Activated gamma-delta T cell treated with anti-CD3 and anti-CD28 coated beads, Interleukin-2, amount 50 U/mL, for 16 hours (primary cell): ENCODE data around the gene ABCC6.
"Not testable (repeated sequence)": the region's sequence is repeated elsewhere in the genome, so short reads cannot be mapped to it uniquely, and the experiment has no call there.

ENCODE experiments used
- DNase-seq: peaks from one replicate; pipeline ENCODE4 v3.0.0-alpha.2; 2020; ENCODE audit warnings: low read depth

ABCC6 gene

GRCh38 chr16:16112450-16113053 is 110.7 kb downstream of the ABCC6 start:
- no peak for DNase-seq

GRCh38 chr16:16111639-16112038 is 111.7 kb downstream of the ABCC6 start:
- no peak for DNase-seq

- DNase-seq: no peak
These were observed 113.2 kb downstream of the ABCC6 start for GRCh38 chr16:16110111-16110490.

- DNase-seq: no peak
These were observed 113.7 kb downstream of the ABCC6 start for GRCh38 chr16:16109453-16110110.

- no peak for DNase-seq
These were observed 114.5 kb downstream of the ABCC6 start for GRCh38 chr16:16108759-16109158.

- DNase-seq: no peak
These were observed 115.5 kb downstream of the ABCC6 start for GRCh38 chr16:16107839-16108238.

GRCh38 chr16:16106466-16106865 is 116.8 kb downstream of the ABCC6 start:
- no peak for DNase-seq

GRCh38 chr16:16105646-16106045 is 117.6 kb downstream of the ABCC6 start:
- no peak for DNase-seq

- DNase-seq: not testable (repeated sequence)
These were observed 118.5 kb downstream of the ABCC6 start for GRCh38 chr16:16104804-16105141.

- not testable (repeated sequence) for DNase-seq
These were observed 119.0 kb downstream of the ABCC6 start for GRCh38 chr16:16104132-16104803.

GRCh38 chr16:16102738-16103137 is 120.6 kb downstream of the ABCC6 start:
- DNase-seq: no peak

GRCh38 chr16:16101585-16101984 is 121.7 kb downstream of the ABCC6 start:
- DNase-seq: no peak

GRCh38 chr16:16100631-16101030 is 122.7 kb downstream of the ABCC6 start:
- no peak for DNase-seq

GRCh38 chr16:16099320-16099719 is 124.0 kb downstream of the ABCC6 start:
- DNase-seq: no peak
